Inflammatory macrophage treated with lipopolysaccharide for 4 hours (primary cell): ENCODE measurements around the gene EYA4.
"Not testable (repeated sequence)": the region's sequence is repeated elsewhere in the genome, so short reads cannot be mapped to it uniquely, and the experiment has no call there.

Experiments used
- DNase-seq: peaks from one replicate; pipeline ENCODE4 v3.0.0-alpha.2; 2020

Gene EYA4

GRCh38 chr6:133358574-133359150, 117.5 kb downstream of the EYA4 start:
- no peak for DNase-seq

GRCh38 chr6:133359256-133359655, 118.1 kb downstream of the EYA4 start:
- DNase-seq, result no peak

GRCh38 chr6:133359760-133360159, 118.6 kb downstream of the EYA4 start:
- no peak for DNase-seq

GRCh38 chr6:133360194-133360593, 119.0 kb downstream of the EYA4 start:
- no peak for DNase-seq

- no peak for DNase-seq
Measured at GRCh38 chr6:133362813-133363212, 121.7 kb downstream of the EYA4 start.

GRCh38 chr6:133368664-133369063, 127.5 kb downstream of the EYA4 start:
- DNase-seq, result no peak

DNA sequence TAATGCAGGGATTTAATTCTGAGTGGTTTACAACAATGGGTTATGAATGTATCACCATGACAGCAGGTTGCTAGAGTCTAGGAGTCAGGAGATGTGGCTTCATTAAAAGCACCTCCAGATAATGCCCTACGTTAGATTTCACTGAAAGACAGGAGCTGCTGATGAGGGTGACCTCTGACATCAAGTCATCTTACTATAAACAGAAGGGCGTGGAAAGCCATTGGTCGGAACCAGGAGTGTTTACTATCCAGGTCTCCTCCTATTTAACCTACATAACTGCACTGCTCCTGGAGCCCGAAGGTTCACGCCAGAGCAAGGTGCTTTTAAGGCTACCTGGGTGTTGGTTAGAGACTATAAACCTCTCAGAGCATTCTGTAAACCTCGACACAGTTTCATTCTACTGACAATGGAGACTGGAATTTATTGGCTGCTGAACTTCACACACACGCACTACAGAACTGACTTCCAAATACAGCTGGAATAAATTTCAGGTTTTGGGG, 128.7 kb downstream of the EYA4 start:
- no peak for DNase-seq

- no peak for DNase-seq
Measured at GRCh38 chr6:133376743-133377142, 135.6 kb downstream of the EYA4 start.

GRCh38 chr6:133377219-133377618, 136.1 kb downstream of the EYA4 start:
- DNase-seq, result no peak

DNA sequence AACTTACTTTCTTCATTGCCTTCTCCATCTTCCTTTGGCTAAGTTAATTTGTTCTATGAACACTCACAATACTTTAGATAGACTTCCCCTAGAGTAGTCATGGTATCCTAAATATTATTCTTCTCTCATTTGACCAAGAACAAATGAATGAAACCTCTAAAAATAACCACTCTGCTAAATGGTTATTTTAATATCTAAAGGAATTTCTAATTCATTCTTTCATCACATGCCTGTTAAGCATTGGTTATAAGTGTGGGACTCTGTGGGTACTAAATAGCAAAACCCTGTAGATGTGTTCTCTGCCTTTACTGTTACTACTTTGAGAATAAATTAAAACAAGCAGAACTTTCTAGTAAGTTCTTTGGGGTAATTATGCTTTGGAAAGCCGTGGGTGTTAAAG, 138.9 kb downstream of the EYA4 start:
- no peak for DNase-seq

DNA sequence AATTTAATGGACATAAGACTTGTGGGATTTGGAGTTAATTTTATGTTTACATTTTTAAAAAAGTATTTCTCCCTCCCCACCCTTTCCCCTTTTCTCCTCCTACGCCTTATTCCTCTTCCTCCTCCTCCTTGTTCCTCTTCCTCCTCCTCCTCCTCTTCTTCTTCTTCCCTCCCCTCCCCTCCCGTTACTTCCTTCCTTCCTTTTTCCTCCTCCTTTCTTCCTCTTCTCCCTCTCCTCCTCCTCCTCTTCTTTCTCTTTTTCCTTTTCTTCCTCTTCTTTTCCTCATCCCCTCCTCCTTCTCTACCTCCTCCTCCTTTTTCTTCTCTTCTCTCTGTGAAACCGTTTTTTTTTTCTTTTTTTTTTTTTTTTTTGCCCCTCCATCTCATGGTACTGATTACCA, 139.6 kb downstream of the EYA4 start:
- no peak for DNase-seq

GRCh38 chr6:133388731-133389130, 147.6 kb downstream of the EYA4 start:
- DNase-seq, result no peak

GRCh38 chr6:133390168-133390567, 149.0 kb downstream of the EYA4 start:
- DNase-seq, result no peak

GRCh38 chr6:133392015-133392414, 150.9 kb downstream of the EYA4 start:
- no peak for DNase-seq

GRCh38 chr6:133392641-133393040, 151.5 kb downstream of the EYA4 start:
- no peak for DNase-seq

DNA sequence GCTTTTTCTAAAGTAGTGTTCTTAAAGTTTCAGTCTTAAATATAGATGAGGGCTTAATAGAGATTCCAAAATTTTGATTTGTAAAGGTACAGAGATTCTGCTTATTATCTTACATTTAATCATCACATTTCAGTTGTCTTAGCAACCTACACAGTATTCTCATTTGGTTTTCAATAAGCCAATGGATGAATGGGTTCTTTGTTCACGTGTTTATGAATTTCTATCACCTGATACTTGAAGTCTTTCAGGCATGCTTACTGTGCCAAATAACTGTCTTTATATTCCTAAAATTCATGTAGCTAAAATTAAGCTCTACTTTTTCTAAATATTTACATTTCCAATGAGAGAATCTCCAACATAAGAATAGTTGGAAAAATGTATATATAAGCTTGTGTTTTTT, 152.7 kb downstream of the EYA4 start:
- DNase-seq, result no peak

DNA sequence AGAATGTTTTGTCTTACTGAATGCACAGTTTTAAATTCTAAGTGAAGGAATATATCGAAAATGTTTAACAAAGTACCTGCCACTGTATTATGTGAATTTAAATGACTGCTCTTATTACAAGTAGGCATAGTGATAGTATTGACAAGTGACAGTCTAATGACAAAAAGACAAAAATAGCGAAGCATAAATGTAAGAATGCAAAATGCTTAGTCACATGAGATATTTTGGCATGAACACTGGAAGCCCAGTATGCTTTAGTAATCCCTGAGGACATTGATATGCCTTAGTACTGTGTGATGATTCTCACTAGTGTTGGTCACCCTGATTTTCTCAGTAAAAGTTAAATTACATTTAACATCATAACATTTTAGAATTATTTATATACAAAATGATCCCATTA, 153.5 kb downstream of the EYA4 start:
- DNase-seq, result no peak

DNA sequence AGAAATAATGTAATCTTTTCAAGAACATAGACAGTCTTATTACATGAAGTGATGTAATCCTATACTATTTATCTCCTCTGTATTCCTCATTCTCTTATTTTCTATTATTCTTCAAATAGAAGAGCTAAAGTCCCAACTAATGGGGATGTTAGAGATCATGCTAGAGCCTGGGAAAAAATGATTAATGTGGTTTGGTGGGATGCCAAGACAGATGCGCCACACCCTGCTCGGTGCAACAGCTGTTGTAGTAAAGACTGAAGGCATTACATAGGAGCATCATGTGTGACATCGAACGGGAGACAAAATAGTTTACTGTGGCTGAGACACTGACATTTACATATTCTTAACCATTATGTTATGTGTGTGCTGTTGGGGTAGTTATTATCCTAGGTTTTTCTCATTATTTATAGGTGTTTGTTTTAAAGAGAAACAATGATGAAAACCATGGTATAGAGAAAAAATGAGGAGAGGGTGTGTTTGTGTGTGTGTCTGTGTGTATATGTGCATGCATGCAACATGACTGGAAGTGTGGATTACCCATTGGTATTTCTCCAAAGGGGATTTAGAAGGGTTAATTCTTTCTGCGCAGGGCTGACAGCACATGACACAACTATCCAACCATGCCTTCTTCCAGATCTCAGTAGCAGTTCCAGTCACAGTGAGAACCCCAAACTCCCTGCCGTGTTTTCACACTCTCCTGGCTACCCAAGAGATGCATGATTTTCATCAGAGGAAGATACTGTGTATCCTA, 155.3 kb downstream of the EYA4 start:
- DNase-seq, result no peak

DNA sequence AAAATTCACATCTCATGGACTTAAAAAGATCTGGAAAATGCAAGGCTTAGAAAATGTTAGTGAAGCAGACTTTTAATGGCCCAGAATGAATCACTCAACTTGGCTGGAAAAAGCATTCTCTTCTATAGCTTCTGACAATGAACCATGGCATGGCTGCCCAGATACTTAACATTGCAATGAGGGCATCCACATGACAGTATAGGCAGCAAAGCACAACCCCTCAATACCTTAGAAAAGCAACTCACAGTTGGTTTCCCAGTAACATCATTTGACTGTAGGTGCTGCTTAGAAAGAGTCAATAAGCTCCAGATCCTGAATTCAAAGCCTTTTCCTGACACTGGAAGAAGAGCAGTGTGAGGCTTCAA, 155.8 kb downstream of the EYA4 start:
- DNase-seq, result no peak

- DNase-seq, result not testable (repeated sequence)
Measured at GRCh38 chr6:133397601-133398000, 156.4 kb downstream of the EYA4 start.

GRCh38 chr6:133399426-133399825, 158.3 kb downstream of the EYA4 start:
- DNase-seq, result no peak

GRCh38 chr6:133404151-133404550, 163.0 kb downstream of the EYA4 start:
- no peak for DNase-seq

DNA sequence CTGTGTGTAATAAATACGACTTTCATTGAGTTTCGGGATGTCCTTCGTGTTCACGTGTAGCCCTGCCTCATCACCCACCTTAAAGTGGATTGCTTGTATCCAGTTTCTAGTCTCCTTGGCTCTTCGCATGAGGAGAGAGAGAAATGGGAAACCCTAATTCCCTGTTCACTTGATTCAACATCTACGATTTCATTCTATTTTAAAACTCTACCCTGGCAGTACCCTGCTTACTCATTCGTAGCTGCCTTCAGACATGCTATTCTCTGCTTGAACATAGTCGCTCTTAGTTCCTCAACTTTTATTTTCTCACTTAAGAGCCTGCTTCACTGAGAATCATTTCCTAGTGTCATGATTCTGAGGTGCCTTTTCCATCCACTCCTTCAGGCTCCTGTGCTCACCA, 163.6 kb downstream of the EYA4 start:
- DNase-seq, result no peak

DNA sequence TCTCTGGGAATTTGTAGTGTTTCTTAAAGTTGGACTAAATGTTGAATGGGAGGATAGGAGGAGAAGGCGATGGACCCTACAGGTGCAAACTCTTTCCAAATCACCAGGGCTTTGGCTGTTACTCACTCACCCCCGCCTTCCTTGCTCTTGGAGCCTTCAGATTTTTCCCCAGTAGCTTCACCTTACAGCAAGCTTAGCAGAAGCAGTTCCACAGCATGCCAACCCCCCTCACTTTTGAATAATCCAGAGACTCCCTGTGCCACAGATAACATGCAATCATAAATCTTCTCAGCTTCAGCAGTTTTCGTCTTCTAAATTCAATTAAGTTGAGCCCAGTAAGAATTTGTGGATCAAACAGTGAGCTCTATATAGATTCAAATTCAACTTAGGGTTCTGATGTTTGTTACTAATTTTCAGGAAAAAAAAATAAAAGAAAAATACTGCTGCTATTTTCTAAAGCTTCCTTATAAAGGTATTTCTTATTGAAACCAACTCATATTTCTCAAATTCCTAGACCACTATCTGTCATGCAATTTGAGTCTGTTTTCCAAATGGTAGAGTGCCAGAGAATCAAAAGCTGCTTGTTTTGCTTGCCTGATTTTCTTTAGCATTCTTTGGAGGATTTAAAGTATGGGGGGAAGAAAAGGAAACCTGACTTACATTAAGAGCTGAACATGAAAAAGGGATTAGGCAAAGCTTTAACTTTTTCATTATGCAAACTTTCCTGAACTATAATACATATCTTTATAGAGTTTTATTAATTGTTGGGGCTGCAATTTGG, 166.4 kb downstream of the EYA4 start:
- no peak for DNase-seq
